Measurements from ENCODE around the gene QPCT. TPM values are rescaled to one million over a fixed set of nuclear protein-coding genes. Genes with fewer than 3 reads are reported as not detected.

QPCT gene
- total and polyA plus RNA-seq, 9 donors = 3.3 to 10.2 (median 6.3) TPM

DNA sequence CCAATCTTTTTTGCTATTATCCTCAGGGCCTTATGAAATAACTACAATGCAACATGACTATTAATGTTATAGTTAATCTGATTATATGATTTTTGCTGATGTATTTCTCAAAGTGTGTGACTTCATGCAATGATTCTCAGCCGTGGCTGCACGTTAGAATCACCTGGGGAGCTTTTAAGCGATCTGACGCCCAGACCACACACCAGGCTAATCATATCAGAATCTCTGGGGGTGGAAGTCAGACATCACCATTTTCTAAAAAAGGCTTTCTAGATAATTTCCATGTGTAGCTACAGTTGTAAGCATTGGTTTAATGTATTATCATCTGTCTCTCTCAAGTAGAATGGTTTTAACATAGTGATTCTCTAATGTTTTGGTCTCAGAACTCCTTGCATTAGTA is 5.5 kb upstream of the QPCT start:
- Histone ChIP-seq H3K9me3 (replicated peaks; ENCODE audit: control insufficient read depth, low read depth, low read length) (no peaks in the 10 kb centered on the region), H3K36me3 (ENCODE audit: control insufficient read depth, insufficient read depth, low read length) (no peaks in the 10 kb centered on the region), H3K27ac (ENCODE audit: low read length) (no peak overlapping the region), H3K27me3 (ENCODE audit: control insufficient read depth, insufficient read depth, low read length) (peaks cover 2% of the 10 kb centered on the region), H3K4me1 (ENCODE audit: control insufficient read depth, insufficient read depth, low read length) (peaks cover 7% of the 10 kb centered on the region), H3K4me3 (ENCODE audit: low read length) (no peak overlapping the region)
- WGBS (ENCODE audit: insufficient coverage) = no CpG with 5 or more reads among the region's 4 CpGs
- DNase-seq = peak; percentile 30

DNA sequence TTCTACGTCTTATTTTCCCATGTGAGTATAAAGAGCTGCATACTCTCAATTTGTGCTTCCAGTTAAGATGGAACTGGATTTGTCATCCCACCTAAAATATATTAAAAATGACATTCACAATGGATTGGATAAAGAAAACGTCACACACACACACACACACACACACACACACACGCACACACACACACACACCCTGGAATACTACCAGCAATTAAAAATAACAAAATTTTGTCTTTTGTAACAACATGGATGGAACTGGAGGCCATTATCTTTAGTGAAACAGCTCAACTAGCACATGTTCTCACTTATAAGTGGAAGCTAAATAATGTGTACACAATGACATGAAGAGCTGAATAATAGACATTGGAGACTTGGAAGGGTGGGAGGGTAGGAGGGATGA is 3.8 kb upstream of the QPCT start:
- no peak overlapping the region for H3K4me3 ChIP-seq (ENCODE audit: low read length)
- DNase-seq = no peak
- H3K27me3 ChIP-seq (ENCODE audit: control insufficient read depth, insufficient read depth, low read length) = peaks cover 2% of the 10 kb centered on the region
- H3K27ac ChIP-seq (ENCODE audit: low read length) = no peak overlapping the region
- no CpG with 5 or more reads among the region's 3 CpGs for WGBS (ENCODE audit: insufficient coverage)
- no peaks in the 10 kb centered on the region for H3K36me3 ChIP-seq (ENCODE audit: control insufficient read depth, insufficient read depth, low read length)
- H3K4me1 ChIP-seq (ENCODE audit: control insufficient read depth, insufficient read depth, low read length) = peaks cover 19% of the 10 kb centered on the region
- no peaks in the 10 kb centered on the region for H3K9me3 ChIP-seq (replicated peaks; ENCODE audit: control insufficient read depth, low read depth, low read length)

DNA sequence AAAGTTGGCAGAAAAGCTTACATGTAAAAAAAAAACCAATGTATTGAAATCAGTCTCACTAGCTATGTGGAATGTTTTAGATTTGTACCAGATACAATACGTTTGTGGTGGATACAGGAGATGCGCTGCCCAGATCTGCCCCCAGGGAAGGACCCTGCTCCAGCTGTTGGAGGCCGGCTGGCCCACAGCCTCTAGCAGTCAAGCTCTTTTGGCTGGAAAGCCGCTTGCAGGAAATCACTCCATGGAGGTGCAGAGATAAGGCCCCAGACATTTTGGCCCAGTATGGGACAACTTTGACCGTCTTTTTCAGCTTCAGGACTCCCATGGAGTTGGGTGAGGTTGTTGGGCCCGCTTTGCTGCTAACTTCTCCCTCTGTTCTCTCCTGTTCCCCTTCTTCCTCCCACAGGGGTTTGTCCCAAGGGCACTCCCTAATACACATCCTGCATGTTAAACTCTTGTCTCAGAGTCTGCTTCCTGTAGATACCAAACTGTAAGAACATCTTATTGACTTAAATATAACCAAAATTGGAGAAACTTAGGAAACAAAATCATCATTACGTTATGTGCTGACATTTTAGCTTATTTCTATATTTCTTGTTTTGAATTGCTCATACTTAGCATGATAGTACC is 1.7 kb upstream of the QPCT start:
- Histone ChIP-seq H3K36me3 (ENCODE audit: control insufficient read depth, insufficient read depth, low read length) (no peaks in the 10 kb centered on the region), H3K27me3 (ENCODE audit: control insufficient read depth, insufficient read depth, low read length) (peaks cover 2% of the 10 kb centered on the region), H3K4me1 (ENCODE audit: control insufficient read depth, insufficient read depth, low read length) (peaks cover 19% of the 10 kb centered on the region), H3K4me3 (ENCODE audit: low read length) (no peak overlapping the region), H3K27ac (ENCODE audit: low read length) (peak overlapping the region; percentile 80), H3K9me3 (replicated peaks; ENCODE audit: control insufficient read depth, low read depth, low read length) (no peaks in the 10 kb centered on the region)
- DNase-seq = peak; percentile 87
- WGBS (ENCODE audit: insufficient coverage) = 20% methylated on average over 4 of the region's 7 CpGs

DNA sequence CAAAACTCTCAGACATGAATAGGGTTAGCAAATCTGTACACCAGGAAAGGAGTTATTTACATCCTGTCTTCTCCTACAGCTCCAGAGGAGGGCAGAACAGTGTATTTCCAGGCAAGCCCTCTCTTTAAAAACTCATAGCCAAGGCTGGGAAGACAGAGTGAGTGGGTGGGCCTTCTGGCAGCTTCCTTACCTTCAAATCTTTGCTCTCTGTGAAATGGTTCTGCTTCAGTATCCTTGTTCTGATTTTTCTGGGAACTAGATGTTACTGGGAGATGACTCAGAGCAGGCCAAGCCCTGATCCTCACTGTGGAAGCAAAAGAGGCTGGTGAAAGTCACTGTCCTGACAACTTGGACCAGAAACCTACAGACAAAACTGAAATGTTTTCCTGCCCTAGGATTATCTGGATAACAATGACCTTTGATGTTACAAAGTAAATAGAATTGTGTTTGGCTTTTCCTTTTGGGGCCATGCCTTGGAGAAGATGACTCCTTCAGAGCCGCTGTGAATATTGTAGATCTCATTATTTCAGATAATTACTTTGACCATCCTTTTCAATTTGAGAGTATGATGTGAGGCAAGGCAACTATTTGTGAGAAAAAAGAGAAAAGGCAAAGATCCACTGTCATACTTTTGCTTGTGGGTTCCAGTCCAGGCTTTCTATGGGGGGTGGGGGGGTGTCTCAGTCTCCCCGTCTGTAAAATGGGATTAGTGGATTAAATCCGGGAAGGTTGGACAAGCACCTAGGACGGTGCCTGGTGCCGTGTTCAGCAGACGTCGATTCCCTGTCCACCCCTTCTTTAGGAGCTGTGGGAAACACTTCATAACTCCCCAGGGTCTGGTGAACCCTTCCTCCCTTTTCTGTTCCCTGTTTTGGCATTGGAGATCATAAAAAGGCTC is 644 bp upstream of the QPCT start:
- Histone ChIP-seq H3K4me3 (ENCODE audit: low read length) (peak overlapping the region; percentile 47), H3K27me3 (ENCODE audit: control insufficient read depth, insufficient read depth, low read length) (peaks cover 2% of the 10 kb centered on the region), H3K27ac (ENCODE audit: low read length) (peak overlapping the region; percentile 62), H3K36me3 (ENCODE audit: control insufficient read depth, insufficient read depth, low read length) (no peaks in the 10 kb centered on the region), H3K9me3 (replicated peaks; ENCODE audit: control insufficient read depth, low read depth, low read length) (no peaks in the 10 kb centered on the region), H3K4me1 (ENCODE audit: control insufficient read depth, insufficient read depth, low read length) (peaks cover 19% of the 10 kb centered on the region)
- DNase-seq = peak; percentile 87
- 75% methylated on average over 4 of the region's 7 CpGs for WGBS (ENCODE audit: insufficient coverage)

DNA sequence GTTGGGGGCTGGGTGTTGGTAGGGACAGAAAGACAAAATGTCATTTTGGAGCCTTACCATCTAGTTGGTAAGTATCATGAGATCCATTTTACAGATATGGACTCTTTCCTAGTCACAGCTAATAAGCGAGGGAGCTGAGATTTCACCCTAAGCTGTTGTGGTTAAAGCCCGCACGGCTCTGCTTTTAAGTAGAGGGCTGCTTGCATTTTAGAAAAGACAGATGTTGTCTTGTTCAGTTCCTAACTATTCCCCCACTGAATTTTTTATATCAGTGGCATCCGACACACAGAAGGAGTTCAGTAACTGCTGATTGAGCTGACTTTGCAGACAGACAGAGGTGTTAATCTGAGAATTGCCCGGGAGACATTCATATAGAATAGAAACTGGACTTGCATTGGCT is 3.7 kb downstream of the QPCT start:
- DNase-seq = no peak
- H3K27ac ChIP-seq (ENCODE audit: low read length) = no peak overlapping the region
- no peaks in the 10 kb centered on the region for H3K27me3 ChIP-seq (ENCODE audit: control insufficient read depth, insufficient read depth, low read length)
- peaks cover 15% of the 10 kb centered on the region for H3K4me1 ChIP-seq (ENCODE audit: control insufficient read depth, insufficient read depth, low read length)
- no peaks in the 10 kb centered on the region for H3K9me3 ChIP-seq (replicated peaks; ENCODE audit: control insufficient read depth, low read depth, low read length)
- no peak overlapping the region for H3K4me3 ChIP-seq (ENCODE audit: low read length)
- H3K36me3 ChIP-seq (ENCODE audit: control insufficient read depth, insufficient read depth, low read length) = no peaks in the 10 kb centered on the region
- WGBS (ENCODE audit: insufficient coverage) = 80% methylated on average over 1 of the region's 5 CpGs

DNA sequence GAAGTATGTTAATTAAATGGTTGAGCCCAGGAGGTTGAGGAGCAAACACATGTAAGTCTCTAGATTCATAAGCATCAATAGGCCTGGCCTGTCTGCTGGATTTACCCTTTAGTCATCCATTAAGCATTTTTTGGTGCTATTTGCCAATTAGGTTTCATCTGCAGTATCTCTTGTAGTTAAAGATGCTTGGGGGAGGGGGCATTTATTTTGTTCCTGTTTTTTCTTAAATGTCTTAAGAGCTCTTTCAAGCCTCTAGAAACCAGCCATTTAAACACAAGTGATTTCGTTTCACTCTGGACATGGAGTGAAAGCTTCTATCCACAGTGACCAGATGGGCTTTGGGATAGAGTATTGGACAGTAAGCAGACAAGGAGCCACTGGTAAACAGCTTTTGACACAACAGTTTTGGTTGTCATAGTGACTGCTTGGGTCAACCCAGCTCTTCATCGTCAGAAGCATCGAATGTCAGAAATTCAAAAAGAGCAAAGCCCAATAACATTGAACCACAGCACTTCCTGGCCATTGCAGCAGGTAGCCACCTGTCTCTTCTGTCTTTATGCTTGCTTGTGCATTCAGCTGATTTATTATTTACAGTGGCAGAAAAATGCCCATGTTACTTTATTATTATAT is 4.9 kb downstream of the QPCT start:
- Histone ChIP-seq H3K36me3 (ENCODE audit: control insufficient read depth, insufficient read depth, low read length) (no peaks in the 10 kb centered on the region), H3K27ac (ENCODE audit: low read length) (no peak overlapping the region), H3K4me3 (ENCODE audit: low read length) (no peak overlapping the region), H3K9me3 (replicated peaks; ENCODE audit: control insufficient read depth, low read depth, low read length) (no peaks in the 10 kb centered on the region), H3K4me1 (ENCODE audit: control insufficient read depth, insufficient read depth, low read length) (peaks cover 8% of the 10 kb centered on the region), H3K27me3 (ENCODE audit: control insufficient read depth, insufficient read depth, low read length) (no peaks in the 10 kb centered on the region)
- WGBS (ENCODE audit: insufficient coverage) = 58% methylated on average over 2 of the region's 3 CpGs
- no peak for DNase-seq

DNA sequence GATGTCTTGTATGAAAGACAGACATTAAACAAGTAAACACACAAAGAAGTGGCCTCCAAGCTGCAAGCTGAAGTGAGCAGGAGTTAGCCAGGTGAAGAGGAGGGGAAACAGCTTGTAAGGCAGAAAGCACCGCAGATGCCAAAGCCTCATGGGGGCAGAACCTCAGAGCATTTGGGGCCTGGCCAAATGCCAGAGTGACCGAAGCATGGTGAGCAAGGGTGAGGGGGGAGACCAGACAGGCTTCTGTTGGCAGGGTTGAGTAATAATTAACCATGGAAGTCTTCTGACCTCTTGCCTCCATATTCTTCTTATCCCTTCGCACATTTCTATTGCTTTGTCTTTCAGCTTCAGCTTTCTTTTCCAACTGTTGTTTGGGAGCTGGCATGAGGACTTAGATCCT is 5.6 kb downstream of the QPCT start:
- DNase-seq = no peak
- Histone ChIP-seq H3K9me3 (replicated peaks; ENCODE audit: control insufficient read depth, low read depth, low read length) (no peaks in the 10 kb centered on the region), H3K4me3 (ENCODE audit: low read length) (no peak overlapping the region), H3K27me3 (ENCODE audit: control insufficient read depth, insufficient read depth, low read length) (no peaks in the 10 kb centered on the region), H3K27ac (ENCODE audit: low read length) (no peak overlapping the region), H3K36me3 (ENCODE audit: control insufficient read depth, insufficient read depth, low read length) (no peaks in the 10 kb centered on the region), H3K4me1 (ENCODE audit: control insufficient read depth, insufficient read depth, low read length) (peaks cover 3% of the 10 kb centered on the region)
- WGBS (ENCODE audit: insufficient coverage) = 57% methylated on average over 1 of the region's 3 CpGs

DNA sequence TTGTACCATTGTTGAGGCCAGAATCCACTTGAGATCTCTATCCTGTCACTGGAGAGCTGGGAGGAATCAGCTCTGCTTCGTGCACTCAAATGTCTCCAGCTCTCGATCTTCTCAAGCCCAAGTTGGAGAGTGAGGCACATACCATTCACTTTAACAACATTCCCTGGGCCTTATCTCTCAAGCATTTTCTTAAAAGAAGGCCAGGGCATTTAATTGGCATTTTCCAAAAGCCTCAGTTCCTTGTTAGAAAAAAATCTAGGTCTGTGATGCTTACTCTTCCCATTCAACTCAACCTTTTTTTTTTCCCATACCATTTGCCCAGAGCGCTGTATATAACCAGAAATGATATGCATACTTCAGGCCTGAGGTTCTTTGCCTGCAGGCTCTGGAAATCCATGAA is 10.1 kb downstream of the QPCT start:
- no peaks in the 10 kb centered on the region for H3K27me3 ChIP-seq (ENCODE audit: control insufficient read depth, insufficient read depth, low read length)
- no peak overlapping the region for H3K27ac ChIP-seq (ENCODE audit: low read length)
- 63% methylated on average over 1 of the region's 3 CpGs for WGBS (ENCODE audit: insufficient coverage)
- DNase-seq = no peak
- H3K4me3 ChIP-seq (ENCODE audit: low read length) = no peak overlapping the region
- H3K36me3 ChIP-seq (ENCODE audit: control insufficient read depth, insufficient read depth, low read length) = no peaks in the 10 kb centered on the region
- no peaks in the 10 kb centered on the region for H3K4me1 ChIP-seq (ENCODE audit: control insufficient read depth, insufficient read depth, low read length)
- no peaks in the 10 kb centered on the region for H3K9me3 ChIP-seq (replicated peaks; ENCODE audit: control insufficient read depth, low read depth, low read length)

DNA sequence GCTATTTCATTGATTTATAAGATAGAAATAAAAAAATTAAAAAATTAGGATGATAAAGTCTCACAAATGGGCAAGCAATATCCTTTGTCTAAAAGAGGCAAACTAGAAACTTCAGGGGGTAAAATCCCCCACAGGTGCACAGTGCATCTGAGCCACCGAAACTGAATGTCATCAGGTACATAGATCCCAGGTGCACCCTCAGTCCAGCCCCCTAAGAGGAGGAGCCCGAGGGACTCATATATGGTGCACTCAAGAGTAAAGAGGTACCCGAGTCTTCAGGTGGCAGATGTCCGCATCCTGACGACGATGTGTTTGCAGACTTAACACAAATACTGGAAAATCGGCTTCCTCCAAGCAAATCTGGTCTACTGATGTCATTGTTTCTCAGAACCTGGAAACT is 11.3 kb downstream of the QPCT start:
- 92% methylated on average over 2 of the region's 7 CpGs for WGBS (ENCODE audit: insufficient coverage)
- Histone ChIP-seq H3K4me1 (ENCODE audit: control insufficient read depth, insufficient read depth, low read length) (no peaks in the 10 kb centered on the region), H3K9me3 (replicated peaks; ENCODE audit: control insufficient read depth, low read depth, low read length) (no peaks in the 10 kb centered on the region), H3K4me3 (ENCODE audit: low read length) (no peak overlapping the region), H3K27ac (ENCODE audit: low read length) (no peak overlapping the region), H3K36me3 (ENCODE audit: control insufficient read depth, insufficient read depth, low read length) (no peaks in the 10 kb centered on the region), H3K27me3 (ENCODE audit: control insufficient read depth, insufficient read depth, low read length) (no peaks in the 10 kb centered on the region)
- DNase-seq = no peak

DNA sequence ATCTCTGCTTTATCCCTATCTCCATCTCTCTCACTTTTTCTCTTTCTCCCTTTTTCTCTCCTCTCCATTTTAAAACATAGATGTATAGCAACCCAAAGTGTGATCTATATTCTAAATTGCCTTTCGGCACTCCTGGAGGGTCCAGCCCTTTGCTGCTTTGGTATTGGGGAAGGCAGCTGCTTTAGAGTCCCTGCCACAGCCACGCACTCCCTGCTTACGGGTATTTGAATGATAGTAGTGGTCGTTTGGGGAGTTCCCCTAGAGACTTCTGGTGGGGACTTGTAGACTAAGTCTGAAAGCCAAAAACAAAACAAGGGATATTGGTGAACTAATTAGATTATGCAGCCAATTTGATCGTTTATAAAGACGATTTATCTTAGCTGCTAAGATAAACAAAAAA is 11.9 kb downstream of the QPCT start:
- Histone ChIP-seq H3K4me3 (ENCODE audit: low read length) (no peak overlapping the region), H3K36me3 (ENCODE audit: control insufficient read depth, insufficient read depth, low read length) (no peaks in the 10 kb centered on the region), H3K27ac (ENCODE audit: low read length) (no peak overlapping the region), H3K4me1 (ENCODE audit: control insufficient read depth, insufficient read depth, low read length) (no peaks in the 10 kb centered on the region), H3K9me3 (replicated peaks; ENCODE audit: control insufficient read depth, low read depth, low read length) (no peaks in the 10 kb centered on the region), H3K27me3 (ENCODE audit: control insufficient read depth, insufficient read depth, low read length) (no peaks in the 10 kb centered on the region)
- no peak for DNase-seq
- 100% methylated on average over 1 of the region's 6 CpGs for WGBS (ENCODE audit: insufficient coverage)
